Loucy (cell line): ENCODE data around the gene MRFAP1.
"Not testable (repeated sequence)": the region's sequence is repeated elsewhere in the genome, so short reads cannot be mapped to it uniquely, and the experiment has no call there.

Experiments
- CTCF ChIP-seq: fragments of 200-600 bp; sonication (generic); conservative IDR thresholded peaks from 2 replicates; pipeline ENCODE4 v1.5.1; 2014; ENCODE audit warnings: mild to moderate bottlenecking, antibody characterized with exemption, low read length
- EZH2phosphoT487 ChIP-seq: fragments of 200-600 bp; IDR thresholded peaks from 2 replicates; pipeline ENCODE4 v1.6.1; 2018; ENCODE audit warnings: antibody characterized with exemption, mild to moderate bottlenecking, moderate library complexity, borderline replicate concordance

- TF ChIP-seq CTCF, EZH2phosphoT487: not testable (repeated sequence)
Measured at GRCh38 chr4:6628484-6628883, 12.0 kb upstream of the MRFAP1 start.
